Endothelial cell of umbilical vein (primary cell): Measurements from ENCODE around the gene CDR2L.

Experiments
- CTCF ChIP-seq, 2 donors: IDR thresholded peaks; 1 replicate in 1 of 2; 2 replicates in 1 of 2; pipeline ENCODE4 v1.5.1; 2011; ENCODE audit warnings: low read length in 2 of 2, mild to moderate bottlenecking in 2 of 2, moderate library complexity in 2 of 2, control low read depth in 1 of 2, inconsistent platforms in 1 of 2, low read depth in 1 of 2; ENCODE audit not compliant: insufficient read depth in 1 of 2; ENCODE audit errors: extremely low read depth in 1 of 2
- EZH2 ChIP-seq: IDR thresholded peaks from 2 replicates; pipeline ENCODE4 v1.6.1; 2012; ENCODE audit warnings: borderline replicate concordance, low read depth, mild to moderate bottlenecking, moderate library complexity, low read length, inconsistent platforms; ENCODE audit not compliant: severe bottlenecking
- JUN ChIP-seq: IDR thresholded peaks from 2 replicates; pipeline ENCODE4 v1.6.1; 2011; ENCODE audit warnings: borderline replicate concordance, low read depth; ENCODE audit not compliant: insufficient read length, insufficient read depth
- MAX ChIP-seq: IDR thresholded peaks from 2 replicates; pipeline ENCODE4 v1.6.1; 2011; ENCODE audit not compliant: insufficient read depth, insufficient read length
- MYC ChIP-seq: IDR thresholded peaks from one replicate; pipeline ENCODE4 v1.6.1; 2011; ENCODE audit warnings: mild to moderate bottlenecking, low read depth, low read length
- POLR2A ChIP-seq: IDR thresholded peaks from 2 replicates; pipeline ENCODE4 v1.6.1; 2012; ENCODE audit warnings: low read depth, mild to moderate bottlenecking, control low read depth, low read length
- POLR2AphosphoS5 ChIP-seq: IDR thresholded peaks from 2 replicates; pipeline ENCODE4 v1.6.1; 2012; ENCODE audit warnings: low read depth, mild to moderate bottlenecking, control low read depth, low read length, moderate library complexity; ENCODE audit not compliant: insufficient read depth

- TF ChIP-seq POLR2A (no peak), MYC (no peak), EZH2 (no peak), CTCF (IDR thresholded peaks at IDR 0.05; ENCODE audit: extremely low read depth in 1 of 2, insufficient read depth in 1 of 2, low read depth in 1 of 2, low read length in 2 of 2) (no peak), JUN (no peak), POLR2AphosphoS5 (no peak), MAX (no peak)
Observed at GRCh38 chr17:75044716-75045115, 57.3 kb downstream of the CDR2L start.
